ENCODE measurements around the gene SATL1. TPM values are rescaled to one million over a fixed set of nuclear protein-coding genes. Genes with fewer than 3 reads are reported as not detected.

SATL1 gene
- total RNA-seq, 1 experiment from 2014 or later = not detected

- ChIA-PET RAD21 (ENCODE audit: low non-redundant PET in 1 of 2, low total read pairs in 2 of 2, uncharacterized antibody in 2 of 2, unreplicated experiment in 2 of 2) (no interaction called here), CTCF (no interaction called here), POLR2A (no interaction called here)
- Histone ChIP-seq H3K36me3 (ENCODE audit: control insufficient read depth in 1 of 2, insufficient read depth in 2 of 2, low read length in 2 of 2) (no peaks in the 10 kb centered on the region), H3K9ac (ENCODE audit: low read length) (no peak overlapping the region), H3K27me3 (ENCODE audit: insufficient read depth, low read length) (no peaks in the 10 kb centered on the region), H3K4me3 (replicated peaks in 1 of 2; ENCODE audit: low read depth in 1 of 2, low read length in 2 of 2) (no peak overlapping the region), H3K9me3 (ENCODE audit: control insufficient read depth in 1 of 2, insufficient read depth in 1 of 2, low read depth in 1 of 2, low read length in 2 of 2) (no peaks in the 10 kb centered on the region), H3K4me2 (ENCODE audit: low read length) (no peak overlapping the region), H3K4me1 (ENCODE audit: control insufficient read depth in 1 of 2, insufficient read depth in 2 of 2, low read length in 2 of 2) (no peaks in the 10 kb centered on the region), H3K27ac (ENCODE audit: low read depth, low read length) (no peak overlapping the region), H2AFZ (ENCODE audit: low read depth, low read length, poor library complexity, severe bottlenecking) (no peak overlapping the region), H4K20me1 (ENCODE audit: insufficient read depth) (no peaks in the 10 kb centered on the region), H3K79me2 (ENCODE audit: insufficient read depth, low read length) (no peaks in the 10 kb centered on the region), H3K9me2 (ENCODE audit: insufficient read depth) (no peaks in the 10 kb centered on the region)
- no peak for DNase-seq (ENCODE audit: low read depth, low spot score)
- no peak for ATAC-seq
- intact Hi-C loops (cut with micrococcal nuclease) = no loop called here
- TF ChIP-seq CEBPB (IDR thresholded peaks at IDR 0.05; ENCODE audit: low read depth) (no peak), TCF7L2 (IDR thresholded peaks at IDR 0.05; ENCODE audit: borderline replicate concordance, extremely low read depth, insufficient read depth, insufficient read length) (no peak), FOSL1 (IDR thresholded peaks at IDR 0.05; ENCODE audit: low read depth) (no peak), CBX3 (IDR thresholded peaks at IDR 0.05; ENCODE audit: low read depth) (no peak), ZBTB33 (IDR thresholded peaks at IDR 0.05; ENCODE audit: extremely low read depth, insufficient replicate concordance, low read length) (no peak), MAX (IDR thresholded peaks at IDR 0.05) (no peak), YY1 (IDR thresholded peaks at IDR 0.05; ENCODE audit: extremely low read depth, insufficient replicate concordance, low read depth, low read length) (no peak), SP1 (IDR thresholded peaks at IDR 0.05; ENCODE audit: low read depth) (no peak), ZNF274 (IDR thresholded peaks at IDR 0.05; ENCODE audit: low read depth, low read length) (no peak), POLR2A (IDR thresholded peaks at IDR 0.05; ENCODE audit: borderline replicate concordance, extremely low read depth, insufficient read depth, insufficient read length) (no peak), POLR2AphosphoS5 (IDR thresholded peaks at IDR 0.05; ENCODE audit: low read depth, low read length) (no peak), SRF (IDR thresholded peaks at IDR 0.05; ENCODE audit: low read depth) (no peak), EGR1 (IDR thresholded peaks at IDR 0.05; ENCODE audit: low read depth) (no peak), JUND (IDR thresholded peaks at IDR 0.05) (no peak), EZH2 (IDR thresholded peaks at IDR 0.05) (no peak), ELF1 (IDR thresholded peaks at IDR 0.05; ENCODE audit: borderline replicate concordance, low read depth) (no peak), REST (IDR thresholded peaks at IDR 0.05; ENCODE audit: low read depth) (no peak)
- TF ChIP-seq, protein P1, sequence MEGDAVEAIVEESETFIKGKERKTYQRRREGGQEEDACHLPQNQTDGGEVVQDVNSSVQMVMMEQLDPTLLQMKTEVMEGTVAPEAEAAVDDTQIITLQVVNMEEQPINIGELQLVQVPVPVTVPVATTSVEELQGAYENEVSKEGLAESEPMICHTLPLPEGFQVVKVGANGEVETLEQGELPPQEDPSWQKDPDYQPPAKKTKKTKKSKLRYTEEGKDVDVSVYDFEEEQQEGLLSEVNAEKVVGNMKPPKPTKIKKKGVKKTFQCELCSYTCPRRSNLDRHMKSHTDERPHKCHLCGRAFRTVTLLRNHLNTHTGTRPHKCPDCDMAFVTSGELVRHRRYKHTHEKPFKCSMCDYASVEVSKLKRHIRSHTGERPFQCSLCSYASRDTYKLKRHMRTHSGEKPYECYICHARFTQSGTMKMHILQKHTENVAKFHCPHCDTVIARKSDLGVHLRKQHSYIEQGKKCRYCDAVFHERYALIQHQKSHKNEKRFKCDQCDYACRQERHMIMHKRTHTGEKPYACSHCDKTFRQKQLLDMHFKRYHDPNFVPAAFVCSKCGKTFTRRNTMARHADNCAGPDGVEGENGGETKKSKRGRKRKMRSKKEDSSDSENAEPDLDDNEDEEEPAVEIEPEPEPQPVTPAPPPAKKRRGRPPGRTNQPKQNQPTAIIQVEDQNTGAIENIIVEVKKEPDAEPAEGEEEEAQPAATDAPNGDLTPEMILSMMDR (IDR thresholded peaks at IDR 0.05 in 2 of 3, conservative IDR thresholded peaks at IDR 0.05 in 1 of 3; ENCODE audit: borderline replicate concordance in 1 of 3, insufficient read depth in 1 of 3, low read depth in 2 of 3, low read length in 2 of 3) = no peak
- TF ChIP-seq, protein P2, sequence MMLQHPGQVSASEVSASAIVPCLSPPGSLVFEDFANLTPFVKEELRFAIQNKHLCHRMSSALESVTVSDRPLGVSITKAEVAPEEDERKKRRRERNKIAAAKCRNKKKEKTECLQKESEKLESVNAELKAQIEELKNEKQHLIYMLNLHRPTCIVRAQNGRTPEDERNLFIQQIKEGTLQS (IDR thresholded peaks at IDR 0.05) = no peak
- BruUV-seq (replicated peaks) = no TSS peak
Measured at GRCh38 chrX:85065512-85066198, 177.9 kb downstream of the SATL1 start.

All from HCT116 (cell line).